Mesangial cell (primary cell): ENCODE results near the gene PTGIS. TPM values are rescaled to one million over a fixed set of nuclear protein-coding genes. Genes with fewer than 3 reads are reported as not detected.

Source experiments
- total RNA-seq: library from RNA; depleted of rRNA; stranded (reverse); fragments of >200 nt; gene quantifications from 2 replicates; pipeline ENCODE4 v1.2.3, GENCODE V29; 2015

The PTGIS gene
- 0.98 and 8.9 TPM in 2 replicates for total RNA-seq

DNA sequence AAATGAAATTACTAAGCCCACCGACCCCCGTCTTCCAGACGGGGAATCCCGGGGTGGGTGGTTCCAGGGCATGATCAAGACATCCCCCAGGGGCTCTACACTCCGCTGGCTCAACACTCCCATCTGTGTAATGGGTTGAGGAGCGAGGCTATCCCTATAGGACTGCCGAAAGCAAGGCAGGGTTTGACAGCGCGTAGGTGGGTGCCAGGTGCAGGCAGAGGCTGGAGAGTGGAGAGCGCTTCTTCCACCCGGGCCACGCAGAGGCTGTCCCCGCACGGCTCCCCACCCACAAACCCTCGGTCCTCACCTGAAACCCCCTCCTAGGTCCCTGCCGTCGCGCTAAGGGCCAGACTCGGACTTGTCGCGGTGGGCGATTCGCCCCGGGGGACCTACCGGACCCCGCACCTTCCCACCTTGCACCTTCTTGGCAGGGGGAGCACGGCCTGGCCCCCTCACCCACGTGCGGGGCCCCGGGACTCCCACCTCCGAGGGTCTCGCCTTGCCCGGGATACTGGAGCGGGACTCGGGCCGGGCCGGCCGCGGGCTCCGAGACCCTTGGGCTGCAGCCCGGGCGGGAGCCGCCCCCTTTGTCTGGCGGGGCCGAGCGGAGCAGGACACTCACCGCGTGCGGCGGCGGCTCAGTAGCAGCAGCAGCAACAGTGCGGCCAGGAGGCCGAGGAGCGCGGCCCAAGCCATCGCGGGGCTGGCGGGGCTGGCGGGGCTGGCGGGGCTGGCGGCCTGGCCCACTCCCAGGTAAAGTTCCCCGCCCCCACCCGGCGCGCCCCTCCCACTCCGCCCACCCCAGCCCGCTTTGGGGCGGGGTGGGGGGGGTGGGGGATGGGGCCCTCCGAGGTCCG lies at the start of gene PTGIS:
TSS of gene PTGIS (minus strand) at position 717 of the 857 bp plus-strand sequence. CDS start at position 696, 21 bp downstream.

DNA sequence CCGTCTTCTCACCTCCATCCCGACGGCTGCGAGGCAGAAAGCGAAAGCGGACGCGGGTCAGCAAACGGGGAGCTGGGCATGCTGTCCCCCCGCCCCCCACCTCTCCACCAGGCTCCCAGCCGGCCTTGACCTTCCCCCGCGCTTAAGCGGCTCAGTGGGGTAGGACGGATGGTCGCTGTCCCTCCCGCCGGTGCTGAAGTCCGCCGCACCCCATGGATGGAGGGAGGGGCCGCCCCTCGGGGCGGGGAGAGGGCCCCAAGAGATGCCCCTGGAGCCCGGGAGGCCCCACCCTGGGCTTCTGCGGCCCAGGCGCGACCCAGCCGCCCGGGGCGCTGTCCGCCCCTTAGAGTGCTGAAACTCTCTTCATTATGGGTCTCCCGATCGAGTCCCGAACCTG lies 85.3 kb downstream of the PTGIS start, which contains the start of gene KCNB1:
TSS of gene KCNB1 (minus strand) at position 48 of the 397 bp plus-strand sequence. CDS start 188 bp downstream, outside the sequence.

Other genes starting within 250 kb of the PTGIS start
- not detected in 2 replicates for gene KCNB1, start 85.5 kb downstream of the PTGIS start, total RNA-seq
- 31.0 and 56.9 TPM in 2 replicates for gene B4GALT5, start 145.7 kb upstream of the PTGIS start, total RNA-seq
- gene SLC9A8, start 244.7 kb upstream of the PTGIS start, total RNA-seq, result 4.9 and 7.9 TPM in 2 replicates